GM18502 (cell line): ENCODE measurements around the gene SYNJ1.
"Not testable (repeated sequence)": the region's sequence is repeated elsewhere in the genome, so short reads cannot be mapped to it uniquely, and the experiment has no call there.

Experiments
- ATAC-seq: cut with Tn5 transposase; IDR thresholded peaks from one replicate; pipeline ENCODE4 v1.9.1; 2021; ENCODE audit warnings: mild to moderate bottlenecking; ENCODE audit not compliant: unreplicated experiment, poor library complexity

The SYNJ1 gene, protein sequence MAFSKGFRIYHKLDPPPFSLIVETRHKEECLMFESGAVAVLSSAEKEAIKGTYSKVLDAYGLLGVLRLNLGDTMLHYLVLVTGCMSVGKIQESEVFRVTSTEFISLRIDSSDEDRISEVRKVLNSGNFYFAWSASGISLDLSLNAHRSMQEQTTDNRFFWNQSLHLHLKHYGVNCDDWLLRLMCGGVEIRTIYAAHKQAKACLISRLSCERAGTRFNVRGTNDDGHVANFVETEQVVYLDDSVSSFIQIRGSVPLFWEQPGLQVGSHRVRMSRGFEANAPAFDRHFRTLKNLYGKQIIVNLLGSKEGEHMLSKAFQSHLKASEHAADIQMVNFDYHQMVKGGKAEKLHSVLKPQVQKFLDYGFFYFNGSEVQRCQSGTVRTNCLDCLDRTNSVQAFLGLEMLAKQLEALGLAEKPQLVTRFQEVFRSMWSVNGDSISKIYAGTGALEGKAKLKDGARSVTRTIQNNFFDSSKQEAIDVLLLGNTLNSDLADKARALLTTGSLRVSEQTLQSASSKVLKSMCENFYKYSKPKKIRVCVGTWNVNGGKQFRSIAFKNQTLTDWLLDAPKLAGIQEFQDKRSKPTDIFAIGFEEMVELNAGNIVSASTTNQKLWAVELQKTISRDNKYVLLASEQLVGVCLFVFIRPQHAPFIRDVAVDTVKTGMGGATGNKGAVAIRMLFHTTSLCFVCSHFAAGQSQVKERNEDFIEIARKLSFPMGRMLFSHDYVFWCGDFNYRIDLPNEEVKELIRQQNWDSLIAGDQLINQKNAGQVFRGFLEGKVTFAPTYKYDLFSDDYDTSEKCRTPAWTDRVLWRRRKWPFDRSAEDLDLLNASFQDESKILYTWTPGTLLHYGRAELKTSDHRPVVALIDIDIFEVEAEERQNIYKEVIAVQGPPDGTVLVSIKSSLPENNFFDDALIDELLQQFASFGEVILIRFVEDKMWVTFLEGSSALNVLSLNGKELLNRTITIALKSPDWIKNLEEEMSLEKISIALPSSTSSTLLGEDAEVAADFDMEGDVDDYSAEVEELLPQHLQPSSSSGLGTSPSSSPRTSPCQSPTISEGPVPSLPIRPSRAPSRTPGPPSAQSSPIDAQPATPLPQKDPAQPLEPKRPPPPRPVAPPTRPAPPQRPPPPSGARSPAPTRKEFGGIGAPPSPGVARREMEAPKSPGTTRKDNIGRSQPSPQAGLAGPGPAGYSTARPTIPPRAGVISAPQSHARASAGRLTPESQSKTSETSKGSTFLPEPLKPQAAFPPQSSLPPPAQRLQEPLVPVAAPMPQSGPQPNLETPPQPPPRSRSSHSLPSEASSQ (N-terminal part only)

DNA sequence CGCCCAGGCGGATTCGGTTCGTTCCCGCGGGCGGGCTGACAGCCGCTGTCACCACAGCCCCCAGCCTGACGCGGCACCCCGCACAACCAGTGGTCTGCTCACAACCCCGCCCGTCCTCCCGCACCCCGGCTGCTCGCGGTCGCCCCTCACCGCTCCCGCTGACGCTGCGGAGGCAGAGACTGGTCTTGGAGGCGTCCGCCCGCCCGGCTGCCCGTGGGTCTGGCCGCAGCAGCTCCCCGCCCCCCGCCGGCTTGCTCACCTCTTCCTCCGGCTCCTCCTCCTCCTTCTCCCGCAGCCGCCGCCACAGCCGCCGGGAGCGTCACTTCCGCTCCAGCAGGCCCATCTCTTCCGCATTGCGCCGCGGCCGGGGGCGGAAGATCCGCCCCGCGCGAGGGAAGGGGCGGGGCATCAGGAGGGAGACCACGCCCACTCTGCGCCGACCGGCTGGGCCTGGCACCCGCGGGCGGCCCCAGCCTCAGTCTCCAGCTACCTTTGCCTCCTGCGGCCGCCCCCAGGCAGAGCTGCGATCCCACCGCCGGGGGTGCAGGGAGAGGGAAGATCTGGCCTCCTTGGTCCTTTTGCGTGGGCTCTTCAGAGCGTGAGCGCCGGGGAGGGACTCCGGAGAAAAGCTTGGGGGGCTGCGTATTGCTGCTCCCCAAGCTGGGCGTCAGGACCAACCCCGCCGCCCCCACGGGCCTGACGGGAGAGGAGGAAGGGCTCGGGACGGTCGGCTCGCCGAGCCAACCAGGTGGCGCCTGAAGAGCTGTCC lies at the start of gene SYNJ1:
SYNJ1 (minus strand) TSS at position 327 of the 769 bp plus-strand sequence. CDS start 1,118 bp downstream, outside the sequence.
- ATAC-seq, result peak; percentile 88

DNA sequence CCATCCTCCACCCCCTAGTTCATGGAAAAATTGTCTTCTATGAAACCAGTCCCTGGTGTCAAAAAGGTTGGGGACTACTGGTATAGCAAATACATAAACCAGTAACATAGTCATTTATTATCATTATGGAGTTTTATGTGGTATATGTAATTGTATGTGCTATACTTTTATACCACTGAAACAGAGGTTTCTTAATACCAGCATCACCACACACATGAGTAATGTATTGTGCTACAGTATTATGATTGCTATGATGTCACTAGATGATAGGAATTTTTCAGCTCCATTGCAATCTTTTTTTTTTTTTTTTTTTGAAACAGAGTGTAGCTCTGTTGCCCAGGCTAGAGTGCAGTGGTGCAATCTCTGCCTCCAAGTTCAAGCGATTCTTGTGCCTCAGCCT lies 49.5 kb upstream of the SYNJ1 start:
- no peak for ATAC-seq

DNA sequence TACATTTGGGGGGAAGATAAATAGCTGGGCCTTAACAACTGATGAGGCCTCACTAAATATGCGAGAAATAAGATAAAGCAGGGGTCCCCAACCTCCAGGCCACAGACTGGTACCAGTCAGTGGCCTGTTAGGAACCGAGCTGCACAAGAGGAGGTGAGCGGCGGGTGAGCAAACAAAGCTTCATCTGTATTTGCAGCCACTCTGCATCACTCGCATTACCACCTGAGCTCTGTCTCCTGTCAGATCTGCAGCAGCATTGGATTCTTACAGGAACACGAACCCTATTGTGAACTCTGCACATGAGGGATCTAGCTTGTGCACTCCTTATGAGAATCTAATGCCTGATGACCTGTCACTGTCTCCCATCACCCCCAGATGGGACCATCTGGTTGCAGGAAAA lies 48.9 kb upstream of the SYNJ1 start:
- ATAC-seq, result no peak

- ATAC-seq, result not testable (repeated sequence)
Measured at GRCh38 chr21:32773048-32773344, 45.2 kb upstream of the SYNJ1 start.

- ATAC-seq, result no peak
Measured at GRCh38 chr21:32772281-32773047, 44.7 kb upstream of the SYNJ1 start.

DNA sequence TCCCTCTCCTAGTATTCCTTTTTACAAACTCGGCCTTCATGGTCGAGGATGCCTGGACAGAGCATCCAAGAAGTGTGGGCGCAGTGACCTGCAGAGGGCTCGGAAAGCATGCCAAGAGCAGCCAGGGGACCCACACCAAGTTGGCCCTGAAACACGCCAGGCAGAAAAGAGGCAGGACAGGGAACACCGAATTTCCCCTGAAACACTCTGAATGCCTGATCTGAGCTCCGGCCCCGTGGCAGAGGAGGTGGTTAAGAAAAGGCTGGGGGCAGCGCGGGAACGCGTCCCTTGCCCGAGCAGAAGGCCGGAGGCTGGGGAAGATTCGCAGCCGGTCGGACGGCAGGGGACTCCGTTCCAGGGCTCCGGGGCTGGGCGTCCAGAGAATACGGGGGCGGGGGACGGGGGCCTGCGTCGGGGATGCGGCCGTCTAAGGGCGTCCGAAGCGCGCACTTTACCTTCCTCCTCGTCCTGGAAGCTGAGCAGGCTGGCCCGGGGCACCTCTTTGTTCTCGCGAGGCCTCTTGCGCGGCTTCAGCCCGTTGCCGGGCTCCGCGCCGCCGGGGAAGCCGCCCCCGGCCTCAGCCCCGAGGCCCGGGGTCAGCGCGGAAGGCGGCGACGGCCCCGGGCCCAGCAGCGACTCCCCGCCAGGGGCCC lies 43.2 kb upstream of the SYNJ1 start:
- peak; percentile 51 for ATAC-seq

- no peak for ATAC-seq
Measured at GRCh38 chr21:32768530-32768929, 40.7 kb upstream of the SYNJ1 start.

GRCh38 chr21:32765058-32765457 lies 37.2 kb upstream of the SYNJ1 start:
- no peak for ATAC-seq

GRCh38 chr21:32764186-32764585 lies 36.4 kb upstream of the SYNJ1 start:
- ATAC-seq, result no peak

GRCh38 chr21:32757804-32758203 lies 30.0 kb upstream of the SYNJ1 start:
- ATAC-seq, result no peak

DNA sequence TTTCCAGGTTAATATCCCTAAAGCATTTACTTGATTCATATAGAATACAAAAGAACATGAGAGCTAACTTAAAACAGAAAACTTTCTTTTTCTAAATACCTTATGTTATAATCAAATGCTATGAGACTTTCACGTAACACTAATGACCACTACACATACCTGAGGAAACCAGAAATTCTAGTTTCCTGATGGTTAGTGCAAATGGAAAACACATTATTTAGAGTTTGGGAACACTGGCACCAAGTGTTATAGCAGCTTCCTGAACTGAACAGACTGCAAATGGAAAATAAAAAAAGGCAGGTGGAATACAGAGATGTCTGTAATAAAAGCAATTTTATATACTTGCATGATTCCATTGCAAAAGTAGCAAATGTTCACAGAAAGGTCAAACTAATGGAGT lies 28.3 kb upstream of the SYNJ1 start:
- no peak for ATAC-seq

GRCh38 chr21:32753818-32754585 lies 26.2 kb upstream of the SYNJ1 start:
- ATAC-seq, result no peak

DNA sequence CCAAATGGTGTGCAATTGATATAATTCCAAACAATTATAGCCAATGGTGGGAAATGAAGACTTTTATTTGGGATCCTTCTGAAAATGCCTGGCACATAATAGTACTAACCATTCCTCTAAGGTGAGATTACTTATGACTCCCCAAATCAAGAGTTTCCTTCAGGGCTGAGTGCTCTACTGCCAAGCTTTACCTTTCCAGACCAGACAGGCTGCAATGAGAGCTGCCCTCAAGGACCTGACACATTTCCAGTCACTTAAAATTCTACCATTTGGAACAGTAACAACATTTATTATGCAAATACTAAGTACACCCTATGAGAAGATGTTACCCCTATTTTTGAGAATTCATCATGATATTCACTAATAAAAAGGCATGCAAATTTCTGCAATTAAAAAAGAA lies 22.6 kb upstream of the SYNJ1 start:
- ATAC-seq, result no peak

DNA sequence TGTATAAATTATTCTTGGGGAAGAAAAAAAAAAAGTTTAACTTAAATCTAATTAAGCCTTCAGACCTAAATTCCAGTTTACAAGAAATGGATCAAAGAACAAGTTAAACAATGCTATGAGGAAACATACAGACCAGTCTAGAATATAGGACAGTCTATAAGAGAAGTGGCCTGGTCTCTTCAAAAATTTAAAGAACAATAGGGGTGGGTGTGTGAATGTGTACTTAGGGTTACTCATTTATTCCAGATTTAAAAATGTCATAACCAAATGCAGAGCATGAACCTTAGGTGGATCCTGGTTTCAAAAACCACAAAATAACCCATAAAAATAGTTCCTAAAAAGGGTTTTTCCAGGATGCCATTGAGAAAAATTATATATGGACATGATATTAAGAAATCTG lies 21.8 kb upstream of the SYNJ1 start:
- no peak for ATAC-seq

GRCh38 chr21:32748529-32748928 lies 20.7 kb upstream of the SYNJ1 start:
- no peak for ATAC-seq

DNA sequence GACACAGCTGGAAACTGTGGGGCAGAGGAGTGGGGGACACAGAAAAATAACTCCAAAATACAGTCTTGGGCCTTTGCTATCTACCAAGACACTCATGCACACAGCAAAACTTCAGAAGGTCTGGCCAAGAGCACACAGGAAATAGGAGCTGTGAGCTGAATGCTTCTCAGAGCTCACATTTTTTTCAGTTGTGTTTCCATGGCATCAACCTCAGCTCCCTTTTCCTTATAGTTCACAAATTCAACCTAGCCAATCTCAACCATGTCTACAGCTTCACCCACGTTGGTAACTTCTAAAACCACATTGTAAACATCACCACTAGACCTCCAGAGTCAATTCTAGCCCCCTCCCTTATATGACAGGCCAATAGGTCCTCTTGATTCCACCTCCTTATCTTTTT lies 19.6 kb upstream of the SYNJ1 start:
- ATAC-seq, result no peak

GRCh38 chr21:32746711-32747110 lies 18.9 kb upstream of the SYNJ1 start:
- not testable (repeated sequence) for ATAC-seq

DNA sequence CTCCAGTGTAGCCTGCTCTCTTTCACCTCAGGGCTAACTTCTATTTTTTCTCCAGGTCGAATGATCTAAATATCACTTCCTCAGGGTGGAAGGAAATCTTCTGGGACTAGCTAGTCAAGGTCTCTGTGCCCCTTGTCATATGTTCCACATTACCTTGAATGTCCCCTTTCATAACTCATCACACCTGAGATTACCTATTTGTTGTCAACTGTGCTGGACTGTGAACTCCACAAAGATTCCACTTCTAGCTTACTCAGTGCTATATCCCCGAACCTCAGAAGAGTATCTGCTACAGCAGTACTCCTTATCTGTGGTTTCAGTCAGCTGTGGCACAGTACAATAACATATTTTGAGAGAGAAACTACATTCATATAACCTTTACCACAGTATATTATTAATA lies 14.6 kb upstream of the SYNJ1 start:
- ATAC-seq, result no peak
